Keratinocyte (primary cell): ENCODE measurements around the gene RANBP3. TPM values are rescaled to one million over a fixed set of nuclear protein-coding genes. Genes with fewer than 3 reads are reported as not detected.

Experiments
- DNase-seq: peaks from one replicate; pipeline ENCODE4 v3.0.0-alpha.2; 2011; ENCODE audit warnings: low read depth, missing footprints, low spot score
- FAIRE-seq: peaks from 2 replicates; lab custom pipeline; 2011; peaks lifted over from hg19 to GRCh38; lab: Jason Lieb, UNC
- H2AFZ ChIP-seq: 2 replicates; pipeline ENCODE4 v1.6.0; 2012; ENCODE audit warnings: low read length, control low read depth, inconsistent platforms; ENCODE audit not compliant: control insufficient read depth
- H3K27ac ChIP-seq: 2 replicates; pipeline ENCODE4 v1.5.1; 2011; ENCODE audit warnings: low read length; ENCODE audit not compliant: control insufficient read depth, insufficient read depth
- H3K27me3 ChIP-seq: 3 replicates; pipeline ENCODE4 v1.6.0; 2011; ENCODE audit warnings: low read length; ENCODE audit not compliant: control insufficient read depth, insufficient read depth; ENCODE audit errors: extremely low read depth
- H3K36me3 ChIP-seq, 2 experiments: 2 replicates in 1 of 2; 3 replicates in 1 of 2; pipeline ENCODE4 v1.5.1; 2011; ENCODE audit warnings: low read length in 2 of 2, mild to moderate bottlenecking in 1 of 2; ENCODE audit not compliant: control insufficient read depth in 2 of 2, insufficient read depth in 2 of 2; ENCODE audit errors: extremely low read depth in 1 of 2
- H3K4me1 ChIP-seq: 3 replicates; pipeline ENCODE4 v1.5.1; 2011; ENCODE audit warnings: low read length; ENCODE audit not compliant: control insufficient read depth, insufficient read depth; ENCODE audit errors: extremely low read depth
- H3K4me2 ChIP-seq: 3 replicates; pipeline ENCODE4 v1.6.0; 2011; ENCODE audit warnings: low read depth, low read length; ENCODE audit not compliant: control insufficient read depth, insufficient read depth; ENCODE audit errors: extremely low read depth
- H3K4me3 ChIP-seq, 3 experiments: fragments of 200-600 bp in 1 of 3; sonication (generic) in 1 of 3; 2 replicates in 2 of 3; 3 replicates in 1 of 3; pipeline ENCODE4 v1.5.1; 2011 to 2016; ENCODE audit warnings: low read length in 3 of 3, mild to moderate bottlenecking in 3 of 3, control low read depth in 2 of 3, inconsistent platforms in 1 of 3, low read depth in 1 of 3, mixed read lengths in 1 of 3, mixed run types in 1 of 3, moderate library complexity in 1 of 3; ENCODE audit not compliant: control insufficient read depth in 2 of 3, insufficient read depth in 2 of 3; ENCODE audit errors: extremely low read depth in 1 of 3
- H3K79me2 ChIP-seq: 2 replicates; pipeline ENCODE4 v1.6.0; 2012; ENCODE audit warnings: low read length; ENCODE audit not compliant: control insufficient read depth, insufficient read depth
- H3K9ac ChIP-seq: 3 replicates; pipeline ENCODE4 v1.6.0; 2011; ENCODE audit warnings: low read length; ENCODE audit not compliant: control insufficient read depth, insufficient read depth; ENCODE audit errors: extremely low read depth
- H3K9me1 ChIP-seq: 3 replicates; pipeline ENCODE4 v1.6.0; 2011; ENCODE audit warnings: low read length; ENCODE audit not compliant: control insufficient read depth, insufficient read depth; ENCODE audit errors: extremely low read depth
- H3K9me3 ChIP-seq: 2 replicates; pipeline ENCODE4 v1.5.1; 2012; ENCODE audit warnings: low read depth, low read length; ENCODE audit not compliant: control insufficient read depth
- H4K20me1 ChIP-seq: 3 replicates; pipeline ENCODE4 v1.6.0; 2011; ENCODE audit warnings: low read length; ENCODE audit not compliant: control insufficient read depth, insufficient read depth; ENCODE audit errors: extremely low read depth
- EZH2 ChIP-seq: IDR thresholded peaks from one replicate; pipeline ENCODE4 v1.6.1; 2012; ENCODE audit warnings: inconsistent platforms, mild to moderate bottlenecking, low read length, moderate library complexity
- dilution Hi-C: fragments of 300-500 bp; cut with MboI; formaldehyde crosslinking; loops from one replicate; pipeline ENCODE4 v1.7.0; 2020; ENCODE audit warnings: low sequenced_read_pairs; ENCODE audit not compliant: extremely low pct_ligation_motif_present
- polyA plus RNA-seq, 5 experiments: library from polyadenylated mRNA; depleted of rRNA in 3 of 5; stranded (reverse) in 3 of 5; stranded (forward) in 1 of 5; unstranded in 1 of 5; fragments of >200 nt; gene quantifications; 1 replicate in 1 of 5; 2 replicates in 3 of 5; 3 replicates in 1 of 5; pipeline versions ENCODE4 v1.2.1 to v1.2.3, GENCODE V29; 2011 to 2012; ENCODE audit warnings: missing spikeins in 2 of 5, low read depth in 1 of 5, low replicate concordance in 1 of 5
- TF ChIP-seq, protein P1 (sequence below), 3 experiments: IDR thresholded peaks in 1 of 3; conservative IDR thresholded peaks in 1 of 3; optimal IDR thresholded peaks in 1 of 3; 2 replicates in 2 of 3; 3 replicates in 1 of 3; pipeline versions ENCODE3 to v1.5.1; 2011; ENCODE audit warnings: low read length in 3 of 3, mild to moderate bottlenecking in 3 of 3, moderate library complexity in 2 of 3, control low read depth in 1 of 3, inconsistent platforms in 1 of 3; ENCODE audit not compliant: insufficient read depth in 2 of 3; ENCODE audit errors: extremely low read depth in 1 of 3

Gene RANBP3
- polyA plus RNA-seq, 1 donor (not counting 4 experiments of a cell fraction or from before 2014, with no cell fraction given), result 36.4 TPM

DNA sequence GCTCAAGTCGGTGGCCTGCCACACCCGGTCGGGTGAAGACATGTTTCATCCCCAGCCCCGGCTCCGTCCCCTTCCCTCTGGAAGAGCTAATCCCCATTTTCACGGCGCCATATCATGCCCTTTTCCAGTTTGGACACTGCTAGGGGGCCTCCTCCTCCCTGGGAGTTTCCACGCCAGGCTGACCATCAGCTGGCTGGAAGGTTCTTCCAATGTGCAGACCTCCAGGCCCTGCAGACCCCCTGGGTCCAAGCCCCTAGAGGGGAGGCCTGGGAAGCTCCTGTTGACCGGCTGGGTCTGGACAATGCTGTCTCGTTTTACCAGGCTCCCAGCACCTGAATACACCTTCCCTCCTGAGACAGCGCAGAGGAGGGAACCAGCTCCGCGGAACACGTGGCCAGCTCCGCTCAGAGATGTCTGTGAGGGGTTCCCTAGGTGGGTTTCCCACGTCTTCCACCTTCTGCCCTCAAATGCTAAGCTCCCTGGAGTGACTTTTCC lies 44.7 kb upstream of the RANBP3 start:
- H3K9me1 ChIP-seq, result no peaks in the 10 kb centered on the region
- dilution Hi-C loops, result no loop called here
- peaks cover 16 to 21% of the 10 kb centered on the region in 2 experiments for H3K36me3 ChIP-seq
- H3K4me3 ChIP-seq, result no peak overlapping the region
- H3K27ac ChIP-seq, result no peak overlapping the region
- TF ChIP-seq, protein P1, sequence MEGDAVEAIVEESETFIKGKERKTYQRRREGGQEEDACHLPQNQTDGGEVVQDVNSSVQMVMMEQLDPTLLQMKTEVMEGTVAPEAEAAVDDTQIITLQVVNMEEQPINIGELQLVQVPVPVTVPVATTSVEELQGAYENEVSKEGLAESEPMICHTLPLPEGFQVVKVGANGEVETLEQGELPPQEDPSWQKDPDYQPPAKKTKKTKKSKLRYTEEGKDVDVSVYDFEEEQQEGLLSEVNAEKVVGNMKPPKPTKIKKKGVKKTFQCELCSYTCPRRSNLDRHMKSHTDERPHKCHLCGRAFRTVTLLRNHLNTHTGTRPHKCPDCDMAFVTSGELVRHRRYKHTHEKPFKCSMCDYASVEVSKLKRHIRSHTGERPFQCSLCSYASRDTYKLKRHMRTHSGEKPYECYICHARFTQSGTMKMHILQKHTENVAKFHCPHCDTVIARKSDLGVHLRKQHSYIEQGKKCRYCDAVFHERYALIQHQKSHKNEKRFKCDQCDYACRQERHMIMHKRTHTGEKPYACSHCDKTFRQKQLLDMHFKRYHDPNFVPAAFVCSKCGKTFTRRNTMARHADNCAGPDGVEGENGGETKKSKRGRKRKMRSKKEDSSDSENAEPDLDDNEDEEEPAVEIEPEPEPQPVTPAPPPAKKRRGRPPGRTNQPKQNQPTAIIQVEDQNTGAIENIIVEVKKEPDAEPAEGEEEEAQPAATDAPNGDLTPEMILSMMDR (optimal IDR thresholded peaks at IDR 0.05 in 1 of 3, IDR thresholded peaks at IDR 0.05 in 1 of 3, conservative IDR thresholded peaks at IDR 0.05 in 1 of 3; ENCODE audit: extremely low read depth in 1 of 3, insufficient read depth in 2 of 3, low read length in 3 of 3), result peak in 1 of 3 experiments; percentile 4
- no peak for TF ChIP-seq EZH2
- H2AFZ ChIP-seq, result no peak overlapping the region
- no peaks in the 10 kb centered on the region for H4K20me1 ChIP-seq
- H3K4me1 ChIP-seq, result no peaks in the 10 kb centered on the region
- H3K9me3 ChIP-seq, result no peaks in the 10 kb centered on the region
- H3K9ac ChIP-seq, result no peak overlapping the region
- FAIRE-seq, result no peak
- H3K4me2 ChIP-seq, result no peak overlapping the region
- no peak for DNase-seq
- no peaks in the 10 kb centered on the region for H3K27me3 ChIP-seq
- H3K79me2 ChIP-seq, result no peaks in the 10 kb centered on the region

DNA sequence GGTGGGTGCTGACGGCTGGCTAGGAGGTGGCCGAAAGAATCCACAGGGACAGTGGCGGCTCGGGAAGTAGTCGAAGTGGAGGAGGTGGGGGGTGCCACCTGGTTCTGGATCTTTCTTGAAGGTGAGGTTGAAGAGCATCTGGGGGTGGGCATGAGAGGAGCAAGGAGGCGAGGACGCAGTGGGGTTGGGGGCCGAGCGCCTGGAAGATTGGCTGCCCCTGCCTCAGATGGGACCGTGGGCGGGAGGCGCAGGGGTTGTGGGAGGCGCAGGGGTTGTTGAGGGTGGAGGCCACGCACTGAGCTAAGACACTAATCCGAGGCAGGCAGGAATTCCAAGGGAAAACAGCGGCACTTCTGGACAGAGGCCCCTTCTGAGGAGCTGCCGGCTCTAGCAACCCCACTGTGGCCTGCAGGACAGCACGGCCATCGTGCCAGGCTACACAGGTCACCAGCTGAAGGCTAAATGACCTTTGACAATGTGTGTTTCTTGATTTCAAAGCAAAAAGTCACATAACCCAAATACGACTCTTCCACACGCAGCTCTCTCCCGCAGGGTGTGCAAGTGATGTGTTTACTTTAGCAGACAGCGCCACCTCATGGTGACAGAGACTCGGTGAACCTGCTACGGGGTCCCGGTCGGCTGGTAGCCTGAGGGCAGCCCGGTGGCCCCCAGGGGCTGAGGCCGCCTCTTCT lies 44.1 kb upstream of the RANBP3 start:
- Histone ChIP-seq H3K9ac (no peak overlapping the region), H3K4me1 (no peaks in the 10 kb centered on the region), H3K27me3 (no peaks in the 10 kb centered on the region), H3K4me3 (no peak overlapping the region), H2AFZ (no peak overlapping the region), H3K79me2 (no peaks in the 10 kb centered on the region), H3K9me1 (no peaks in the 10 kb centered on the region), H4K20me1 (no peaks in the 10 kb centered on the region), H3K9me3 (no peaks in the 10 kb centered on the region), H3K36me3 (peaks cover 13 to 17% of the 10 kb centered on the region in 2 experiments), H3K4me2 (no peak overlapping the region), H3K27ac (no peak overlapping the region)
- DNase-seq (no peak), FAIRE-seq (peak; percentile 32)
- dilution Hi-C loops, result no loop called here
- no peak for TF ChIP-seq EZH2
- TF ChIP-seq, protein P1 (optimal IDR thresholded peaks at IDR 0.05 in 1 of 3, IDR thresholded peaks at IDR 0.05 in 1 of 3, conservative IDR thresholded peaks at IDR 0.05 in 1 of 3; ENCODE audit: extremely low read depth in 1 of 3, insufficient read depth in 2 of 3, low read length in 3 of 3), result peak; percentile 47 to 75 (median 64)
